NOMO-1 treated with dmso at 0.1 percent for 144 hours (cell line): ENCODE results near the gene HCRTR1.

Source experiments
- DNase-seq: peaks from one replicate; lab custom pipeline; 2025; ENCODE audit not compliant: unreplicated experiment; lab: John Stamatoyannopoulos, UW

The HCRTR1 gene

DNA sequence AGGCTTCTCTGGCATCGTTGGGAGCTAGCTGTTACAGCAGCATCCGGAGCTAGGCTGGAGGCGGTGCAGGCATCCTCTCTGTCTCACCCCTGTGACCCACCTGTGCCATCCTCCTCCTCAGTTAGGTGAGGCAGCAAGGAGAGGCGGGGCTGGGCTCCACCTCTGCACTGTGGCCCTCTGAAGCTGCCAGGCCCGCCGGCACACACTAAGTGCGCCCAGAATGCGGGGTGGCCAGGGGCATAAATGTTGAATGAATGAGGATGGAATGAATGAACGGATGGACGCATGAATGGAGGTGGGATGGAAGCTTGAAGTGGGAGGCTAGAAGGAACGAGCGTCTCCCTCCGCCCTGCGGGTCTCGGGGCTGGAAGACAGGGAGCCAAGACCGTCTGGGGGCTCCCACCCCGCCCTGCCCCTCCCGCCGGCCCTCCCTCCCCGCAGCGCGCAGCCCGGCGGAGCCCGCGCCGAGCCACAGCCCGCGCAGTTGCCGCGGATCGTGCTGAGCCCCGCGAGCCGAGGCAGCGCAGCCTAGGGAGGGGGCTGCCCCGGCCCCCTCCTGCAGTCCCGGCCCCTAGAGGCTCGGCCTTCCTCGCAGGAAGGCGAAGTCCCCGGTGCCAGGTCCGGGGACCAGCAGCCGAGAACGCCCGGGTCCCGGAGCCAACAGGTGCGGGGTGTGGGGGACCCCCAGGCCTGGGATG lies at the start of gene HCRTR1:
TSS of gene HCRTR1 (plus strand) at position 472 of the 698 bp plus-strand sequence. CDS start 1,504 bp downstream, outside the sequence.
- DNase-seq: no peak

DNA sequence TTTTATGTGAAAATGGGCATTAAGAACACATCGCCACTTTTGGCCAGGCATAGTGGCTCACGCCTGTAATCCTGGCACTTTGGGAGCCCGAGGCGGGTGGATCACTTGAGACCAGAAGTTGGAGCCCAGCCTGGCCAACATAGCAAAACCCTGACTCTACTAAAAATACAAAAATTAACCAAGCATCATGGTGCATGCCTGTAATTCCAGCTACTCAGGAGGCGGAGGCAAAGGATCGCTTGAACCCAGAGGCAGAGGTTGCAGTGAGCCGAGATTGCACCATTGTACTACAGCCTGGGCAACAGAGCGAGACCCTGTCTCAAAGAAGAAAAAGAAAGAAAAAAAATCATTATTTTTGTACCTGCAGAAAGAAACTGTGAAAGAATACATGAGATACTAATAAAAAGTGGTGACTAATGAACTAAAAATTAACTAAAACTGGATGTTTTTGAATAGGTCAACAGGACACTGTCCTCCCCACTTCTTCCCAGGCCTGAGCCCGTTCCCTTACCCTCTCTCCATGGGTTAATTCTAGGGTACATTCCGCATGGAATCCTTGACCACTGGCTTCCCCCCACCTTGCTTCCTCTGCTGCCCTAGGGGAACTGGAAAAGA lies 49.4 kb upstream of the HCRTR1 start:
- no peak for DNase-seq

DNA sequence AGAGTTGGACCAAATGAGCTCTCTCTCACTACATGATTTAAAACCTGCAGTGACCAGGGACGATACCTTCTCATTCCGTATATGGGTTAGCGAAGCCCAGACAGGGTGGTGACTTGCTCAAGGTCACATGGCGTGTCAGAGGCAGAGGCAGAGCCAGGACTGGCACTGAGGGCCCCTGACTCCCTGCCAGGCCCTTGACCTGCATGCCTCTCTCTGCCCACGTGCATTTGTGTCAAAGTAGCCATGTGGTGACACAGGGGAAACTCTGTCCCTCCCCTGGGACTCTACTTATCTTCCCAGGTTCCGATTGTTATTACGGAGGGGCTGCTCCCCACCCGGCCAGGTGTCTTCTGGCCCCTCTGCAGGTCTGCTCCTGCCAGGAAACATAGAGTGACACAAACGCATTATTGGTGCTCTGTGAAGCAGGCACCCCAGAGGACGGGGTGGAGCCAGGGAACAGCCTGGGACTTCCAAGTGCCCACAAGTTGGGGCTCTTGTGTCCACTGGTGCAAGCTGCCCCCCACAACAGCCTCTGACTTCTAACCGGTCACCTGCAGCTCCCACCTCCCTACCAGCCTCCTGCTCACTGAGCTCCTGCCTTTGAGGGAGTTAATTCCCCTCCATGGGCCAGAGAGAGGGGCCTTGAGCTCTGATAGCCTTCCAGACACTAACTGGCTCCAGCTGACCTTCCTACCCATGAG lies 48.4 kb upstream of the HCRTR1 start:
- DNase-seq: no peak

DNA sequence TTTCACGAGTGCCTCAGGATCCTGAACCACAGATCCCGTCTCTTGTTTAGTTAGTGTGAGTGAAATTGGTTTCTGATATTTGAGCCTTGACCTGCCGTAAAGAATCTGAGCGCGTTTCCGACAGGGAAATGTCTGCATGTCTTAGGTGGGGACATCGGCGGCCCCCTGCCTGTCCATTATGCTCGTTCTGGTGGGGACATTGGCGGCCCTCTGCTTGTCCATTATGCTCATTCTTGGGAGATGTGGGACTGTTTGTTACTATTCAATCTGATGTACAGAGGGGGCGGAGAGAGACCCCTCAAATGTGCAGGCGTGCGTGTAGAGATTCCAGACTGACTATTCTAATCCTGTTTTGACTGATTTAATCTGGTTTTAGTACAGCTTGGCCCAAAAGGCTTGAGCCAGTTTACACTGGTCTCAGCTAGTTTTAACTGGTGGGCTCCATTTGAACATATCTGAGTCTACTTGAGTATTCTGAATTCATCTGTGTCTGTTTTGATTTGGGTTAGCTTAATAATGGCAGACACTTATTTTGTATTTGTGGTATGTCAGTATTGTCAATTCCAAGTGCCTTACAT lies 47.8 kb upstream of the HCRTR1 start:
- DNase-seq: no peak

DNA sequence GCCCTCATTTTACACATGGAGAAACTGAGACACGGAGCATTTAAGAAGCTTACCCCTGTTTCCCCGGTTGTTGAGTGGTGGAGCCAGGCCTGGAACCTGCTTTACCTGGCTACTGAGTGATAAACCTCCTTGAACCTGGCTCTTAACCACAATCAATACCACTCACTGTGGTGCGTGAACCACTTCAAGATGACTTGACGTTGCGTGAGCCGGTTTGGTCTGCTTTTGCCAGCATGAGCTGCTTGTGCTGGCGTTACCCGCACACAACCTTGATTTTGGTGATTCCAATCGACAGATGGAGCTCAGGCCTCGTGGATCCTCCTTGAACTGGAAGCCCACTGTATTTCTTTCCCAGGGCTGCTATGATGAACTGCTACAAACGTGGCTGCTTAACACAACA lies 47.3 kb upstream of the HCRTR1 start:
- no peak for DNase-seq

DNA sequence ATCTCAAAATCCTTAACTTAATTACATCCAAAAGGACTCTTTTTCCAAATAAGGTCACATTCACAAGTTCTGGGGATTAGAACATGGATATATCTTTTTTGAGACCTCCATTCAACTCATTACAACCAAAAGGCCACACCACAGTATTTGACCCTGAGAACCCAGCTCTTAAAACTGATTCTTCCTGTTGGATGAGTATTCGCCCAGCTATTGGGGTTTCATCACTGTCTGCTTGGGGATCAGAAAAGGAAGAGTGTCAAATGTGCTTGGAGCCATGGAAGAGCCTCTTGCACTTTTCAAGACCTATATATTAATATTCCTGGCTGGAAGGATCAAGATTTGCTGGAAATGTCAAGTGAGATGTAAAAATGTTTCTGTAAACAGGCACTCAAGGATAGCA lies 46.6 kb upstream of the HCRTR1 start:
- DNase-seq: no peak

DNA sequence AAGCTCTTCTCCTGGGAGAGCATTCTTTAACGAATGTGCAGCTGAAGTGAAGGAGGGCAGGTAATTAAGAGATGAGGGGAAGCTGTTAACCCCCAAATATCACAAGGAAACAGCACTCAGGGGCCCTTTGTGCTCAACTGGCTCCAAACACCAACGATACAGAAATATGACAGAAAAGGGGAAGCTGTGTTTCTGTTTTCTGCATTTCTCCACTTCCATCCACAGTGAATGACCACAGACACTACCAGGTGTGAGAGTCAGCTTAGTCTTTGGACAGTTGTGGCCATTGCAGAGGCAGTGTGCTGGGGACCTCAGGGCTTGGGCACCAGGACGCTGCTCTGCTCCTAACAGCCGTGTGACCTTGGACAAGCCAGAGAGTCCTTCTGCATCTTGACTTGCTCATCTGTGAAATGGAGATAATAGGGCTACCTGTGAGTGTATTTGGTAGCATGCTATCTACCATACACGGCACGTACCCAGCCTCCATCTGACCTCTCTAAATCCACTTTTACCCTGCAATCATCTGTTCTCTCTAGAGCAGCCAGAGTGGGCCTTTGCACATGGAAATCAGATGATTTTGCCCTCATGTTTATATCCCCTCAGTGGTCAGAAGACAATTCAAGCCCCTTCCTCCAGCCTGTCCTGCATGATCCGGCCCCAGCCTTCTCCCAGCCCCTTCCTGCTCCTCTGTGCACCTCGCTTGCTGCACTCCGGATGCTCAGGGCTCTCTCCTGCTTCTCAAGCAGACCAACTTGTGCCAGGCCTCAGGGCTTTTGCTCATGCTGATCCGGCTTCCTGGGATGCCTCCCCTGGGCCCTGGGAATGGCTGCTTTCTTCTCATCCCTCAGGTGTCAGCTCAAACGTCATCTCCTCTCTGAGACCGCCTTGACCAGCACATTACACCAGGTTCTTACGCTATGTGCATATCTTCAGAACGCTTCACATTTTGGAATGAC lies 45.9 kb upstream of the HCRTR1 start:
- DNase-seq: peak; percentile 15

DNA sequence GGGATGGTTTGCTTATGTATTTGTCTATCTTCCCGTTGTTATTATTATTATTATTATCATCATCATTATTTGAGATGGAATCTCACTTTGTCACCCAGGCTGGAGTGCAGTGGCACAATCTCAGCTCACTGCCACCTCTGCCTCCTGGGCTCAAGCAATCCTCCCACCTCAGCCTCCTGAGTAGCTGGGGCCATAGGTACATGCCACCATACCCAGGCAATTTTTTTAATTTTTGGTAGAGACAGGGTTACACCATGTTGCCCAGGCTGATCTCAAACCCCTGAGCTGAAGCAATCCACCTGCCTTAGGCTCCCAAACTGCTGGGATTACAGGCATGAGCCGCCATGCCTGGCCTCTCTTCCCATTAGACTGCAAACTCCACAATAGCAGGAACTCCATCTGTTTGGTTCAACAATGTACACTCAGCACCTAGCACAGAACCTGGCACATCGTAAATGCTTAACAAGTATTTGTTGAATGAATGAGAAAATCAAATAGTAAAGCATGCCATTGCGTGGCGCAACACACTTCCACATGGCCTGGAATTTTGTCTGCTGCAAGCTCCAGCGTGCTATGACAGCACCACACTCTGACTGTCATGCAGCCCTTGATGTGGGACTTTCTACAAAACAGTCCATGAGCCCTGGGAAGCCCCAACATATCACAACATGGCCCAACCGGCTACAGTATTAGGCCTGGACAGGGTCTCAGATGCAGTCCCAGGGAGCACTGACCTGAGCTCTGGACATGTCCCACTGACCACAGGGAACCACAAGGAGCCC lies 45.0 kb upstream of the HCRTR1 start:
- no peak for DNase-seq

DNA sequence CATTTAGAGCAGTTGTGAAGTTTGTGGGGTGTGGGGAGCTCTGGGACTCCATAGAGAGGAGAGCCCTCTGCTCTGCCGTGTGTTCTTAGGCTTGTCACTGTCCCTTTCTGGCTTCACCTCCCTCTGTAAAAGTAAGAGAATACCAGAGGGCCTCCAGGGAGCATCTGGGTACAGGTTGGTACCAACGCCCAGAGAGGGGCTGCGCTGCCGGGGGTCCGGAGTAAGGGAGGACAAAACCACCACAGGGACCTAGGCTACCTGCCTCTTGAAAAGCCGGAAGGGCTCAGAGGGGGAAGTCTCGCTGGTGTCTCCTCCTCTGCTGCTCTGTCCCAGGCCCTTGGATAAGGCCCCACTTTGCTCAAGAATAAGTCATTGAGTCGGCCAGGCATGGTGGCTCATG lies 44.2 kb upstream of the HCRTR1 start:
- DNase-seq: no peak

DNA sequence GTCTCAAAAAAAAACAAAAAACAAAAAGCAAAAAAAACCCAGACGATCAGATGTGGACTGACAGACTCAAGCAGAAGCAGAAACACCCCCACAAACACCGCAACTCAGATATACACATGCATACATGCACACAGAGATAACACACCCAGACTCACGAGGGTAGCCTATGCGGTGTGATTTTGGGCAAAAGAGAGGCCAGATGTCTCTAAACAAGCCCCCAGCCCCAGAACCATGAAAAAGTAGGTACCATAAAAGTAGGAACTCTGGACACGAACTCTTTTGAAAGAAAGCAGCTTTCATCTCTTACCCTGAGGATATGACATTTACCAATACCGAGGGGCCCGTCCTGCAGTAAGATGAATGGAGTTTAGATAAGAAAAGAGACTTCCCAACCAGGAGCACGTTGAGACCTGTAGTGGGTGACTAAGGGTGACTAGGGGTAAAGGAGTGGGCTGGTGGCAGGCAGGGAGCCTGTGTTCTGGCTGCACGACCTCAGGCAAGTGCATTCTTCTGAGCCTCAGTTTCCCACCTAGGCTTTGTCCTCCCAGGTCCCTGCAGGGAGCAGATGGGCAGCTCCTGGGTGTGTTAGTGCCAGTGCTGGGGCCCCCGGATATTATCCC lies 42.6 kb upstream of the HCRTR1 start:
- no peak for DNase-seq

DNA sequence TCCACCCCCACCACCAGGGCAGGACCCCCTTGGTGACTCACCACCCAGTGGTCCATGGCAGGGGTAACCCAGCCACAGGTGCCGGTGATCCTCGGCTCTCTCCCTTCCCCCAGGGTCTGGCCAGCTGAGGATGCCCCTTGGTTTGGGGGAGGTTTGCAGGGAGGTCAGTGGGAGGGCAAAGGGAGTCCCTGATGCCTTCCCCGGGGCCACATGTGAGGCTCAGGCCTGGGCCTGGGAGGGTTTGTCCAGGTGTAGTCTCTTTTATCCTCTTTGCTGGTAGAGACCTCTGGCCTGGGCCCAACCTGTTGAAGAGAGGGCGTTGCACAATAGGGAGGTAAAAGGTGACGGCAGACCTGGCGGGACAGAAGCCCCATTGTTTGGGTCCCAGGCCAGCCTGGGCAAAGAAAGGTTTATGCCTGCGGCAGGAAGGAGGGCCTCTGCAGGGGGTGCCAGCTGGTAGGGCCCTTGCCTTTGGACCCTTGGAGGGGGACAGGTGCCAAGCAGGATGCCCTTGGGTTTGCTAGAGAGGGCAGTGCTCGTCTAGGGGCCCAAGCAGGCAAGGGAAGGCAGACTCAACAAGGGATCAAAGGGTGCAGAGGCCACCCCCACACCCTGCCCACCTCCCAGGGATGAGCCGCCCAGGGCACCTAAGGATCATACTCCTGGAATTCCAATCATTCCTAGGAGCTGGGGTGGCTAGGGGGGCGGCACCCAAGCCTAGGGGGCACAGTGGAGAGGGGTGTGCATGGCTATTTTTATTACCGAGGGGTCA lies 41.9 kb upstream of the HCRTR1 start:
- DNase-seq: no peak

DNA sequence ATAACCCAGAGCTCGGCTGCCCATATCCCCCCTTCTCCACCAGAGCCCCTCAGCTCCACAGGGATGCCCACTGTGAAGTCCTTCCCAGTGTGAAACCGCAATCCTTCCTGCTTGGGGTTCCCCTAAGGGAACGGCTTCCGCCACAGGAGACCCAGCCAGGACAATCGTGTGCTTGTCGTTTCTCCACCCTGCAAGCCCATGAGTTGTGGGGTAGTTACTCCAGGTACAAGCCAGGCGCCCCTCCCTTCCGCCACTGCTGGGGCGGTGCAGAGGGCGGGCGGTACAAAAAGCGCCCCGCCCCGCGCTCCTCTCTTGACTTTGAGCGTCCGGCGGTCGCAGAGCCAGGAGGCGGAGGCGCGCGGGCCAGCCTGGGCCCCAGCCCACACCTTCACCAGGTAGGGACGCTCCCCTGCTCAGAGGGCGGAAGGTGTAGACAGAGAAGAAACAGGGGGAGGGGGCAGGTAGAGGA lies 41.3 kb upstream of the HCRTR1 start, which contains the start of gene TINAGL1:
TSS of gene TINAGL1 (plus strand) at position 315 of the 469 bp plus-strand sequence. CDS start 634 bp downstream, outside the sequence.
- DNase-seq: peak; percentile 9

DNA sequence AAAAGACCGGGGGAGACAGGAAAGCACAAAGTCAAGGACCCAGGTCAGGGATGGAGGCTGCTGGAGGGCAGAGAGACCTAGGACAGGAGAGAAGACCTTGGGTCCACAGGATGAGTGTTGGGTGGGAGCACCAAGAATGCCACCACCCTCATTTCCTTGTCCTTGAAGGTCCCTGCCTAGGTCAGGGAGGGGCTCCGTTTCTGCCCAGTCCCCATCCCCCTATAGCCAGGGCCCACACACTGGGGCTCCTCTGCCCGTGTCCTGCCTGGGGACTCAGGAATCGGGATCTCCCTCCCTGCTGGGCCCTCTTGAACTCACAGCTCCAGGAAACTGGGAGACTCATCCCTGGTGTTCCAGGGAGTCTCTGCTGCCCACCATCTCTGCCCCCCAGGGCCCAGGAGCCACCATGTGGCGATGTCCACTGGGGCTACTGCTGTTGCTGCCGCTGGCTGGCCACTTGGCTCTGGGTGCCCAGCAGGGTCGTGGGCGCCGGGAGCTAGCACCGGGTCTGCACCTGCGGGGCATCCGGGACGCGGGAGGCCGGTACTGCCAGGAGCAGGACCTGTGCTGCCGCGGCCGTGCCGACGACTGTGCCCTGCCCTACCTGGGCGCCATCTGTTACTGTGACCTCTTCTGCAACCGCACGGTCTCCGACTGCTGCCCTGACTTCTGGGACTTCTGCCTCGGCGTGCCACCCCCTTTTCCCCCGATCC lies 40.6 kb upstream of the HCRTR1 start:
- DNase-seq: no peak

DNA sequence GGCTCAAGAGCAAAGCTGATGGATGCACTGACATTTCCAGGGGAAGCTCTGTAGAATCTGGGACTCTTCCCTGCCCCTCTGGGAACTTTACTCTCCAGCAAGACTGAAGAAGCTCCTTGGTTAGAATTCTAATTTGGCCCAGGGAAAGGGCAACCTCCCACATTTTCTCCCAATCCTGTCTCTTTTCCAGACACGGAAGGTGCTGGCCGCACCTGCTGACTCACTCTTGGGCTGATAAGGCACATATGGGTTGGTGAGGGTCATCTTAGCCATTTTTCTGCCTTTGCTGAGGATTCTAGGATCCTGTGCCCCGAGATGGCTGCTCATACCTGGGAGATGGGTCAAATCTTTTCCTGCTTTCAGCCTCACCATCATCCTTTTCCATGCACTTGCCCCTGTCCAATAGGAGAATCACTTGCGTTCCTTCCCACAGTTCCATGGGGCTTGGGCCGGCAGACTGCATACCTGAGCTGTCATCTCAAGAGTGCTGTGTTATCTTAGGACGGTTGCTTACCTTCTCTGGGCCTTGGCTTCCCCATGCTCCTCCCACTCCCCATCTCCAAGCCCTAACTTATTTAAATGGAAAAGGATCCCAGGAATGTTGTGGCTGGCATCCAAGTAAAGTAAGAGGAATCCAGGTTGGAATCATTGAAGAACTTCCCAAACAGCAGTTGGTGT lies 39.8 kb upstream of the HCRTR1 start:
- no peak for DNase-seq

DNA sequence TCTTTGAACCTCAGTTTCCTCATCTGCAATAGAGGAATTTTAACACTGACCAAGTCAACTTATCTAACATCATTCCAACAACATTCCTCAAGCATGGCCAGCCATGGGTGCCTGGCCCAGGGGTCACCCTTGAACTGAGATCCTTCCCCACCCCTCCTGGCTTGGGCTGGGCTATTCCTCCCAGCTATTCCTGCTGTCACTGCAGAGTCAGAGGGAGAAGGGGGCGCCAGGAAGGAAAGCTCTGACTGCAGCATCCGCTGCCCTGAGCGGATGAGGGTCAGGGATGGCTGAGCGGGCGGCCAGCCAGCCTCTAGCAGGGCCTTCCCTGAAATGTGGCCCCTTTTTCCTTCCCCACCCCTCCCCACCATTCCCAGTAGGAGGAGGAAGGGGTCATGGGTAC lies 38.1 kb upstream of the HCRTR1 start:
- no peak for DNase-seq

DNA sequence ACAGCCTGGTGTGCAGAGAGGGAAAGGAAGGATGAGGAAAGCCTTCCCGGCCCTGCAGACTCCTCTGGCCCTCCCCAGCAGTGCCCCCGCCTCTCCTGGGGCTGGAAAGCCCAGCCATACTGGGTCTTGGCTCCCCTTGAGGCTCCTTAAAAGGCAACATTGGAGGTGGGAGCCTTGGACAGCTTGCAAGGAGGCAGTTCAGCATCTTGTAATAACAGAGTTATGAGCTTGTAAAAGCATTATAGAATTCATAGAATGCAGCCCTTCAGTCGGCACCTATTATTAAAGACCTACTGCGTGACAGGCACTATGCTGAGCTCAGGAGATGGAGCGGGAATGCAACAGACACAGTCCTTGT lies 37.0 kb upstream of the HCRTR1 start:
- DNase-seq: no peak

DNA sequence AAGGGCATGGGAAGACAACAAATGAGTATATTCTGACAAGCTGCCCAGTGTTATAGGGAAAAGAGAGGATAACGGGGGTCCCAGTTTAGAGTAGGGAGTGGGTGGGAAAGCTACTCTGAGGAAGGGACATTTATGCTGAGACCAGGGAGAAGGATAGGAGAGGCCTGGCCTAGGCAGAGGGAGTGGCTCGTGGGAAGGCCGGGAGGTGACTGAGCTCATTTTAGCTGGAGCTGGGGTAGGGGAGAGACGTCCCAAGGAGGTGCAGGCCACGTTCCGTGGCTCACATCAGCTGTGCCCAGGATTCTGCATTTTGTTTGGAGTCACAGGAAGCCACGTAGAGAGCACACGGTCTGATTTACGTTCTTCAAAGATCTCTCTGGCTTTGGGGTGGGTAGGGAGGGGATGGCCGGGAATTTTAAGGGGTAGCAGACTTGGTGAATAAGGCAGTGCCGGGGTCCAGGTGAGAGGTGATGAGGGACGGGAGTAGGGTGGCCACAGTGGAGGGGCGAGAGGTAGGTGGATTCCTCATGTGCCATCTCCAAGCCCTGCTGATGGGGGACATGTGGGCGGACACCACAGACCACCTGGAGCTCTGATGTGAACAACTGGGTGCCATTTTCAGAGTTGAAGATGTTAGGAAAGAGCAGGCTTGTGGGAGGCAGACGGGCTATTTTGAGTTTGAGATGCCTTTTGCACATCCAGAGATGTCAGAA lies 36.4 kb upstream of the HCRTR1 start:
- no peak for DNase-seq
